ENCODE measurements around the gene HUS1. TPM values are rescaled to one million over a fixed set of nuclear protein-coding genes. Genes with fewer than 3 reads are reported as not detected.

The HUS1 gene
- total and polyA plus RNA-seq, 2 of the 13 experiments (the other 11 are each of a cell fraction or from before 2014, with no cell fraction given): 14.8 to 16.9 TPM

DNA sequence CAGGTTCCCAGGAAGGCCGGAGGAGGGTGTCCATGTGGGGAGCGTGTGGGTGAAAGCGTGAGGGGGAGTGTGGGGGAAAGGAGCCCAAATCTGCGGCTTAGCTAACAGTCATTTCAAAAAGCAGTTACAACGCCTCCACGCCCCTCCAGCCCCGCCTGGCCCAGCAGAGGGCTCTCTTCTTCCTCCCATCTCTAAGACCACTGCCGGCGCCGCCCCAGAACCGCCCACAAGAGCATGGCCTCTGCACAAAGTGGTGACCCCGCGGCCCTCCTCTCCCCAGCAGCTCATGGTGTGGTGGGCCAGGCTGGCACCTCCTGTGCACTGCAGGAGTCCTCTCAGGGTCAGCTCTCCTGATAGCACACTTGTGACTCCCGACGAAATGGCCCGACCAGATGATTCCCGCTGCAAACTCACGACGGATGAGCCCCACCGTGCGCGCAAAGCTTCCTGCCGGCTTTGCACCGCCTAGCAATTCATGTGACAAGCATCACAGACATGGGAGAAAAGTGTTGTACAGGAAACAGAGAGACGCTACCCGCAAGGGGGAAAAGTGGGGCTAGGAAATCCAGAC, 12.4 kb upstream of the HUS1 start (continued):
- TF ChIP-seq, protein P1, sequence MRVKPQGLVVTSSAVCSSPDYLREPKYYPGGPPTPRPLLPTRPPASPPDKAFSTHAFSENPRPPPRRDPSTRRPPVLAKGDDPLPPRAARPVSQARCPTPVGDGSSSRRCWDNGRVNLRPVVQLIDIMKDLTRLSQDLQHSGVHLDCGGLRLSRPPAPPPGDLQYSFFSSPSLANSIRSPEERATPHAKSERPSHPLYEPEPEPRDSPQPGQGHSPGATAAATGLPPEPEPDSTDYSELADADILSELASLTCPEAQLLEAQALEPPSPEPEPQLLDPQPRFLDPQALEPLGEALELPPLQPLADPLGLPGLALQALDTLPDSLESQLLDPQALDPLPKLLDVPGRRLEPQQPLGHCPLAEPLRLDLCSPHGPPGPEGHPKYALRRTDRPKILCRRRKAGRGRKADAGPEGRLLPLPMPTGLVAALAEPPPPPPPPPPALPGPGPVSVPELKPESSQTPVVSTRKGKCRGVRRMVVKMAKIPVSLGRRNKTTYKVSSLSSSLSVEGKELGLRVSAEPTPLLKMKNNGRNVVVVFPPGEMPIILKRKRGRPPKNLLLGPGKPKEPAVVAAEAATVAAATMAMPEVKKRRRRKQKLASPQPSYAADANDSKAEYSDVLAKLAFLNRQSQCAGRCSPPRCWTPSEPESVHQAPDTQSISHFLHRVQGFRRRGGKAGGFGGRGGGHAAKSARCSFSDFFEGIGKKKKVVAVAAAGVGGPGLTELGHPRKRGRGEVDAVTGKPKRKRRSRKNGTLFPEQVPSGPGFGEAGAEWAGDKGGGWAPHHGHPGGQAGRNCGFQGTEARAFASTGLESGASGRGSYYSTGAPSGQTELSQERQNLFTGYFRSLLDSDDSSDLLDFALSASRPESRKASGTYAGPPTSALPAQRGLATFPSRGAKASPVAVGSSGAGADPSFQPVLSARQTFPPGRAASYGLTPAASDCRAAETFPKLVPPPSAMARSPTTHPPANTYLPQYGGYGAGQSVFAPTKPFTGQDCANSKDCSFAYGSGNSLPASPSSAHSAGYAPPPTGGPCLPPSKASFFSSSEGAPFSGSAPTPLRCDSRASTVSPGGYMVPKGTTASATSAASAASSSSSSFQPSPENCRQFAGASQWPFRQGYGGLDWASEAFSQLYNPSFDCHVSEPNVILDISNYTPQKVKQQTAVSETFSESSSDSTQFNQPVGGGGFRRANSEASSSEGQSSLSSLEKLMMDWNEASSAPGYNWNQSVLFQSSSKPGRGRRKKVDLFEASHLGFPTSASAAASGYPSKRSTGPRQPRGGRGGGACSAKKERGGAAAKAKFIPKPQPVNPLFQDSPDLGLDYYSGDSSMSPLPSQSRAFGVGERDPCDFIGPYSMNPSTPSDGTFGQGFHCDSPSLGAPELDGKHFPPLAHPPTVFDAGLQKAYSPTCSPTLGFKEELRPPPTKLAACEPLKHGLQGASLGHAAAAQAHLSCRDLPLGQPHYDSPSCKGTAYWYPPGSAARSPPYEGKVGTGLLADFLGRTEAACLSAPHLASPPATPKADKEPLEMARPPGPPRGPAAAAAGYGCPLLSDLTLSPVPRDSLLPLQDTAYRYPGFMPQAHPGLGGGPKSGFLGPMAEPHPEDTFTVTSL (CRISPR knock-in tag; IDR thresholded peaks at IDR 0.05; ENCODE audit: borderline replicate concordance): no peak; the same call in 1 of the 2 replicates
- TF ChIP-seq ZNF446 (CRISPR knock-in tag; IDR thresholded peaks at IDR 0.05) (no peak), ARNT (IDR thresholded peaks at IDR 0.05) (no peak), ZBTB8A (CRISPR knock-in tag; IDR thresholded peaks at IDR 0.05; ENCODE audit: borderline replicate concordance, low read depth) (no peak), SATB2 (CRISPR knock-in tag; IDR thresholded peaks at IDR 0.05) (no peak), PRMT3 (CRISPR knock-in tag; IDR thresholded peaks at IDR 0.05; ENCODE audit: borderline replicate concordance, low read depth) (no peak), ZNF264 (CRISPR knock-in tag; IDR thresholded peaks at IDR 0.05) (no peak), ZNF580 (CRISPR knock-in tag; IDR thresholded peaks at IDR 0.05; ENCODE audit: borderline replicate concordance, low read depth) (no peak), HES4 (CRISPR knock-in tag; IDR thresholded peaks at IDR 0.05; ENCODE audit: borderline replicate concordance) (peak; percentile 49; the same call in 1 of the 2 replicates), RFX1 (IDR thresholded peaks at IDR 0.05) (no peak), MIER2 (CRISPR knock-in tag; IDR thresholded peaks at IDR 0.05) (no peak), ZFAT (CRISPR knock-in tag; conservative IDR thresholded peaks at IDR 0.05) (no peak), ASH2L (IDR thresholded peaks at IDR 0.05; ENCODE audit: insufficient read length, low read depth, low read length) (no peak), YEATS4 (CRISPR knock-in tag; IDR thresholded peaks at IDR 0.05; ENCODE audit: borderline replicate concordance) (peak; percentile 31; the same call in 1 of the 2 replicates), ZNF550 (CRISPR knock-in tag; IDR thresholded peaks at IDR 0.05; ENCODE audit: borderline replicate concordance) (no peak), TERF1 (CRISPR knock-in tag; IDR thresholded peaks at IDR 0.05) (no peak), FOXK2 (IDR thresholded peaks at IDR 0.05) (no peak), ZNF883 (CRISPR knock-in tag; IDR thresholded peaks at IDR 0.05; ENCODE audit: not compliant biosample characterization) (peak; percentile 40)
- TF ChIP-seq, protein P2, sequence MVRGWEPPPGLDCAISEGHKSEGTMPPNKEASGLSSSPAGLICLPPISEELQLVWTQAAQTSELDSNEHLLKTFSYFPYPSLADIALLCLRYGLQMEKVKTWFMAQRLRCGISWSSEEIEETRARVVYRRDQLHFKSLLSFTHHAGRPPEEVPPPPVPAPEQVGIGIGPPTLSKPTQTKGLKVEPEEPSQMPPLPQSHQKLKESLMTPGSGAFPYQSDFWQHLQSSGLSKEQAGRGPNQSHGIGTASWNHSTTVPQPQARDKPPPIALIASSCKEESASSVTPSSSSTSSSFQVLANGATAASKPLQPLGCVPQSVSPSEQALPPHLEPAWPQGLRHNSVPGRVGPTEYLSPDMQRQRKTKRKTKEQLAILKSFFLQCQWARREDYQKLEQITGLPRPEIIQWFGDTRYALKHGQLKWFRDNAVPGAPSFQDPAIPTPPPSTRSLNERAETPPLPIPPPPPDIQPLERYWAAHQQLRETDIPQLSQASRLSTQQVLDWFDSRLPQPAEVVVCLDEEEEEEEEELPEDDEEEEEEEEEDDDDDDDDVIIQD (CRISPR knock-in tag; IDR thresholded peaks at IDR 0.05; ENCODE audit: low read depth): no peak
- TF ChIP-seq, protein P3, sequence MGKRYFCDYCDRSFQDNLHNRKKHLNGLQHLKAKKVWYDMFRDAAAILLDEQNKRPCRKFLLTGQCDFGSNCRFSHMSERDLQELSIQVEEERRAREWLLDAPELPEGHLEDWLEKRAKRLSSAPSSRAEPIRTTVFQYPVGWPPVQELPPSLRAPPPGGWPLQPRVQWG (CRISPR knock-in tag; IDR thresholded peaks at IDR 0.05; ENCODE audit: borderline replicate concordance, low read depth): no peak
